T-helper 17 cell (primary cell): ENCODE results near the gene ASIC2. TPM values are rescaled to one million over a fixed set of nuclear protein-coding genes. Genes with fewer than 3 reads are reported as not detected.

Experiments
- ATAC-seq: fragments of 150-1000 bp; cut with Tn5 transposase; 2 replicates; pipeline ENCODE4 v1.10.0; 2021; ENCODE audit warnings: mild to moderate bottlenecking, moderate library complexity
- DNase-seq, 3 donors: peaks; one replicate each; pipeline versions ENCODE4 v3.0.0 to v3.0.0-alpha.2; 2020 to 2021
- H3K9me3 ChIP-seq: one replicate; pipeline ENCODE4 v1.7.0; 2013; ENCODE audit warnings: low read length, mild to moderate bottlenecking; ENCODE audit not compliant: control insufficient read depth, poor library complexity, severe bottlenecking
- H3K27ac Mint-ChIP-seq: one replicate; pipeline ENCODE4 v1.8.0; 2022; ENCODE audit warnings: mild to moderate bottlenecking, moderate library complexity, mixed read lengths
- H3K27me3 Mint-ChIP-seq: one replicate; pipeline ENCODE4 v1.8.0; 2022; ENCODE audit warnings: mixed read lengths
- H3K36me3 Mint-ChIP-seq: one replicate; pipeline ENCODE4 v1.8.0; 2022; ENCODE audit warnings: low read depth, mixed read lengths
- H3K4me1 Mint-ChIP-seq: one replicate; pipeline ENCODE4 v1.8.0; 2022; ENCODE audit warnings: mild to moderate bottlenecking, mixed read lengths
- H3K4me3 Mint-ChIP-seq: one replicate; pipeline ENCODE4 v1.8.0; 2022; ENCODE audit warnings: mild to moderate bottlenecking, moderate library complexity, mixed read lengths
- total RNA-seq, 4 donors: library from RNA in 2 of 4; stranded (reverse) in 2 of 4; gene quantifications; one replicate each; pipeline ENCODE4 v1.2.3 and lab custom pipeline; 2022 to 2026

ASIC2 gene
- total RNA-seq, 2 donors from 2014 or later: not detected

GRCh38 chr17:33204156-33204555 is 88.9 kb downstream of the ASIC2 start:
- no peaks in the 10 kb centered on the region for H3K9me3 ChIP-seq
- Mint-ChIP-seq H3K27me3 (peaks cover 67% of the 10 kb centered on the region), H3K27ac (no peak overlapping the region), H3K4me3 (no peak overlapping the region), H3K36me3 (no peaks in the 10 kb centered on the region), H3K4me1 (peaks cover 6% of the 10 kb centered on the region)
- DNase-seq: no peak
- ATAC-seq: no peak

GRCh38 chr17:33202796-33203495 is 90.1 kb downstream of the ASIC2 start:
- H3K4me3 Mint-ChIP-seq: no peak overlapping the region
- peaks cover 6% of the 10 kb centered on the region for H3K4me1 Mint-ChIP-seq
- peaks cover 63% of the 10 kb centered on the region for H3K27me3 Mint-ChIP-seq
- no peak overlapping the region for H3K27ac Mint-ChIP-seq
- no peaks in the 10 kb centered on the region for H3K36me3 Mint-ChIP-seq
- ATAC-seq: no peak
- H3K9me3 ChIP-seq: no peaks in the 10 kb centered on the region
- DNase-seq: no peak

- no peak for ATAC-seq
- peaks cover 57% of the 10 kb centered on the region for H3K27me3 Mint-ChIP-seq
- no peaks in the 10 kb centered on the region for H3K36me3 Mint-ChIP-seq
- no peaks in the 10 kb centered on the region for H3K9me3 ChIP-seq
- no peak overlapping the region for H3K4me3 Mint-ChIP-seq
- no peak for DNase-seq
- H3K27ac Mint-ChIP-seq: no peak overlapping the region
- peaks cover 6% of the 10 kb centered on the region for H3K4me1 Mint-ChIP-seq
These were observed 91.1 kb downstream of the ASIC2 start for GRCh38 chr17:33202021-33202420.

GRCh38 chr17:33201283-33201682 is 91.8 kb downstream of the ASIC2 start:
- no peak for ATAC-seq
- Mint-ChIP-seq H3K4me3 (no peak overlapping the region), H3K27me3 (peaks cover 63% of the 10 kb centered on the region), H3K27ac (no peak overlapping the region), H3K4me1 (peaks cover 6% of the 10 kb centered on the region), H3K36me3 (no peaks in the 10 kb centered on the region)
- DNase-seq: no peak
- no peaks in the 10 kb centered on the region for H3K9me3 ChIP-seq

GRCh38 chr17:33200587-33200986 is 92.5 kb downstream of the ASIC2 start:
- Mint-ChIP-seq H3K27ac (no peak overlapping the region), H3K4me3 (no peak overlapping the region), H3K4me1 (peaks cover 6% of the 10 kb centered on the region), H3K27me3 (peaks cover 65% of the 10 kb centered on the region), H3K36me3 (no peaks in the 10 kb centered on the region)
- ATAC-seq (no peak), DNase-seq (no peak)
- no peaks in the 10 kb centered on the region for H3K9me3 ChIP-seq

GRCh38 chr17:33199571-33200510 is 93.3 kb downstream of the ASIC2 start:
- Mint-ChIP-seq H3K27ac (no peak overlapping the region), H3K4me1 (peaks cover 6% of the 10 kb centered on the region), H3K27me3 (peaks cover 59% of the 10 kb centered on the region), H3K36me3 (no peaks in the 10 kb centered on the region), H3K4me3 (no peak overlapping the region)
- no peak for DNase-seq
- no peak for ATAC-seq
- H3K9me3 ChIP-seq: no peaks in the 10 kb centered on the region

- Mint-ChIP-seq H3K27me3 (peaks cover 60% of the 10 kb centered on the region), H3K36me3 (no peaks in the 10 kb centered on the region), H3K4me1 (peaks cover 6% of the 10 kb centered on the region), H3K27ac (no peak overlapping the region), H3K4me3 (no peak overlapping the region)
- H3K9me3 ChIP-seq: no peaks in the 10 kb centered on the region
- ATAC-seq (no peak), DNase-seq (no peak)
These were observed 94.1 kb downstream of the ASIC2 start for GRCh38 chr17:33198954-33199353.

GRCh38 chr17:33197342-33197741 is 95.8 kb downstream of the ASIC2 start:
- H3K9me3 ChIP-seq: no peaks in the 10 kb centered on the region
- no peak overlapping the region for H3K4me3 Mint-ChIP-seq
- H3K27ac Mint-ChIP-seq: no peak overlapping the region
- peaks cover 54% of the 10 kb centered on the region for H3K27me3 Mint-ChIP-seq
- ATAC-seq (no peak), DNase-seq (no peak)
- H3K4me1 Mint-ChIP-seq: peaks cover 6% of the 10 kb centered on the region
- no peaks in the 10 kb centered on the region for H3K36me3 Mint-ChIP-seq

GRCh38 chr17:33196883-33197282 is 96.2 kb downstream of the ASIC2 start:
- no peak for DNase-seq
- no peak overlapping the region for H3K4me3 Mint-ChIP-seq
- H3K36me3 Mint-ChIP-seq: no peaks in the 10 kb centered on the region
- no peak overlapping the region for H3K27ac Mint-ChIP-seq
- peaks cover 4% of the 10 kb centered on the region for H3K4me1 Mint-ChIP-seq
- no peak for ATAC-seq
- no peaks in the 10 kb centered on the region for H3K9me3 ChIP-seq
- H3K27me3 Mint-ChIP-seq: peaks cover 50% of the 10 kb centered on the region

GRCh38 chr17:33192951-33193911 is 99.9 kb downstream of the ASIC2 start:
- H3K4me1 Mint-ChIP-seq: peaks cover 3% of the 10 kb centered on the region
- H3K27ac Mint-ChIP-seq: no peak overlapping the region
- H3K36me3 Mint-ChIP-seq: peaks cover 2% of the 10 kb centered on the region
- DNase-seq (no peak), ATAC-seq (no peak)
- no peaks in the 10 kb centered on the region for H3K9me3 ChIP-seq
- H3K4me3 Mint-ChIP-seq: no peak overlapping the region
- peaks cover 48% of the 10 kb centered on the region for H3K27me3 Mint-ChIP-seq

- H3K27me3 Mint-ChIP-seq: peaks cover 68% of the 10 kb centered on the region
- no peak overlapping the region for H3K27ac Mint-ChIP-seq
- no peaks in the 10 kb centered on the region for H3K4me1 Mint-ChIP-seq
- DNase-seq: no peak
- H3K4me3 Mint-ChIP-seq: no peak overlapping the region
- no peaks in the 10 kb centered on the region for H3K9me3 ChIP-seq
- ATAC-seq: no peak
- H3K36me3 Mint-ChIP-seq: peaks cover 4% of the 10 kb centered on the region
These were observed 109.5 kb downstream of the ASIC2 start for GRCh38 chr17:33183487-33184026.

- no peak for ATAC-seq
- peaks cover 71% of the 10 kb centered on the region for H3K27me3 Mint-ChIP-seq
- H3K27ac Mint-ChIP-seq: no peak overlapping the region
- peaks cover 4% of the 10 kb centered on the region for H3K36me3 Mint-ChIP-seq
- H3K4me3 Mint-ChIP-seq: no peak overlapping the region
- DNase-seq: no peak
- no peaks in the 10 kb centered on the region for H3K4me1 Mint-ChIP-seq
- no peaks in the 10 kb centered on the region for H3K9me3 ChIP-seq
These were observed 113.9 kb downstream of the ASIC2 start for GRCh38 chr17:33179151-33179550.
